HG03575 (cell line): Measurements from ENCODE around the gene TRDMT1.

Source experiments
- ATAC-seq: cut with Tn5 transposase; IDR thresholded peaks from one replicate; pipeline ENCODE4 v1.9.1; 2021; ENCODE audit not compliant: unreplicated experiment, insufficient number of reproducible peaks, low FRiP score; ENCODE audit errors: extremely low read depth

Gene TRDMT1

GRCh38 chr10:17183110-17183509 is 18.4 kb downstream of the TRDMT1 start:
- ATAC-seq = no peak

GRCh38 chr10:17181751-17182150 is 19.7 kb downstream of the TRDMT1 start:
- ATAC-seq = no peak

- ATAC-seq = no peak
Measured at GRCh38 chr10:17181110-17181509, 20.4 kb downstream of the TRDMT1 start.

- ATAC-seq = no peak
Measured at GRCh38 chr10:17179002-17179401, 22.5 kb downstream of the TRDMT1 start.

GRCh38 chr10:17178006-17178405 is 23.5 kb downstream of the TRDMT1 start:
- no peak for ATAC-seq

GRCh38 chr10:17177014-17177413 is 24.5 kb downstream of the TRDMT1 start:
- ATAC-seq = no peak

DNA sequence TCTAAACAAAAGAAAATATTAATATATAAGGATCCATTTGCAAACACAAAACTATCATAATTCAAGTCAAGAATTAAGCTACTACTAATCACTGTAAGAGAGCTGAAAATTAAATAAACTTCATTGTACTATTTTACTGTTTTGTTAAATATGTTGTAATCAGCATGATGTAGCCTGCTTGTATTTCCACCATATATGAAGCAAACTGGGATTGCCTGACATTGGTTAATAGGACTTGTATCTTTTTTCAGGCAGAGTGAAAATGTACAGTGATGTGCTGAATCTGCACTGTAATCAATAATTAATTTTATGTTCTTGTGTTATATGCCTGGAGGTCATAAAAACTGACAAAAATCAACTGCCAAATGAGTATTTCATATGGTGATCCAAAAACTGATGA is 25.4 kb downstream of the TRDMT1 start:
- ATAC-seq = no peak

GRCh38 chr10:17175551-17175950 is 25.9 kb downstream of the TRDMT1 start:
- no peak for ATAC-seq

- ATAC-seq = no peak
Measured at GRCh38 chr10:17174626-17175025, 26.8 kb downstream of the TRDMT1 start.

GRCh38 chr10:17171141-17171641 is 30.3 kb downstream of the TRDMT1 start:
- ATAC-seq = no peak

GRCh38 chr10:17169803-17170202 is 31.7 kb downstream of the TRDMT1 start:
- ATAC-seq = no peak

DNA sequence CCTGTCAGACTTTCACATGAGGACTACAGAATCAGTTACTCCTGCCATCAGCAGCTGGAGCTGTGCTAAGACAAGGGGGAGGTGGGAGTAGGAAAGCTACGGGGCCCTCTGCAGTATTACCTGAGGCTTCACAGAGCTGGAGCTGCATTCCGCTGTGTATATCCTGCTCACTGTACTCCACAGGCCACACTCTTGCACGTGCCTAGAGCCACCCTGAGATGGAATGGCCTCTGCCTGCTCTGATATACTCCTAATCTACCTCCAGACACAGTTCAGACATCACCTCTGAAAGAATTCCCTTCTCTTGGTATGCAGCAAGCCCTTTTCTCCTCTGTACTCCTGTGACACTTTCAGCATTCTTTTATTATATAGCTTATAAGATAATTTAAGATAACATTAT is 34.8 kb downstream of the TRDMT1 start:
- ATAC-seq = no peak

GRCh38 chr10:17162828-17163227 is 38.6 kb downstream of the TRDMT1 start:
- no peak for ATAC-seq

DNA sequence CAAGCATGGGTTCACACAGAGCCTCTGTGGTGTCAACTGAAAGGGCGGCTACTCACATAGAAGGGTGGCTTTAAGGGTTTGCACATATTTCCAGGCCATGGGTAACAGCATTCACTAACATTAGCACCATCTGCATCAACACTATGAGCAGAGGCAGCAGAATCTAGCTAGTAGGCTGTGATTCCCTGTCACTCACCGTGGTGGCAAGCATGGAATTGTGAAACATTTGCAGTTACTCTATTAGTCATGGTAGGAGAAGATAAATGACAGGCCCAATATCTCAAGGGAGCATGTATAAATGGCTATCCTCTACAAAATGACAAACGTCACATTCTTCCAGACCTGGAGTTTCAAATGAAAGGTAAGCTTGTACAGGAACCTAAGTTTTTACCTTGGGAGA is 39.7 kb downstream of the TRDMT1 start:
- ATAC-seq = no peak

- ATAC-seq = no peak
Measured at GRCh38 chr10:17157024-17157423, 44.4 kb downstream of the TRDMT1 start.

- ATAC-seq = no peak
Measured at GRCh38 chr10:17155826-17156225, 45.6 kb downstream of the TRDMT1 start.

- no peak for ATAC-seq
Measured at GRCh38 chr10:17154116-17154515, 47.4 kb downstream of the TRDMT1 start.

GRCh38 chr10:17153321-17153720 is 48.2 kb downstream of the TRDMT1 start:
- ATAC-seq = no peak

DNA sequence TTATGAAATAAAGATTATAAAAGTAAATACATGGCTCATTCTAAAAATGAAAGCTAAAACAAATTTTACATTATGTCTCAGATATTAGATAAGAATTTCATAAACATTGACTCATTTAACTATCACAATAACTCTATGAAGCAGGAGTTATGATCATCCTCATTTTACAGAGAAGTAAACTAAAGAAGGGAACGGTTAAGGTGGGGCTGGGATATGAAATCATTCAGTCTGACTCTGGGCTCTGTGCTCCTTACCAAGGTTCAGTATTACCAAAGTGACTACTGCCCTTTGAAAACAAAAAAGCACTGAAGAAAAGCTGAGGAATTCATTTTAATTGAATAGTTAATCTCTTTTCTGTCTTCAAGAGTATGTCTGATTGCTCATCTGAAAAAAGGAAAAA is 49.8 kb downstream of the TRDMT1 start:
- no peak for ATAC-seq

DNA sequence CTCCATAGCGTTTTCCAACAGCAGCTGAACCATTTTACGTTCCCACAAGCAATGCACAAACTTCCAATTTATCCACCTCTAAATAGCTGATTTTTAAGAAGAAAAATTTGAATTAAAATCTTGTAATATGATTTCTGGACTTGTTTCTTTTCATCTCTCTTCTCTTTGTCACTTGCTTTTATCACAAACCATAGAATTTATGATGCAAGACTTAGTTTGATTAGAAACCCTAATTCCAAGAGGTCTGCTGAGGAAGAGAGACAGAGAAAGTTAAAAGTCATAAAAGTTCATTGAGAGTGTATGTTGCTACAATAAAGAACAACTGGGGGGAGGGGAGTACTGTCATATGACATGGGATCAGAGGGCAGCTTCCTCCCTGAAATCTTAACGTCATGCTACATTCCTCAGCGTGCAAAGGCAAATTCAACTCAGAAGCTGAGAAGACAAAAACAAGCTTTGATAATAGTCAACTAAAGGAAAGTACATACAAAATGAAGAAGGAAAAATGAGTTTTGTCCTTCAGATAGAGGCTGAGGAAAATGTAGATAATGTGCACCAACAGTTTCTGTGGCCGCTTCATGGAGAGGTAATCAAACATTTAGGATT is 53.5 kb downstream of the TRDMT1 start:
- no peak for ATAC-seq

- ATAC-seq = no peak
Measured at GRCh38 chr10:17146892-17147291, 54.6 kb downstream of the TRDMT1 start.
